GM12878 (cell line): Measurements from ENCODE around the gene SLC10A2. TPM values are rescaled to one million over a fixed set of nuclear protein-coding genes. Genes with fewer than 3 reads are reported as not detected.
A peak's percentile ranks its signal among the peaks of the same experiment; 100 is the strongest.

Experiments used
- ATAC-seq: fragments of 200-7000 bp; cut with Tn5 transposase; 3 replicates; pipeline ENCODE4 v1.9.1; 2020; ENCODE audit warnings: mild to moderate bottlenecking, moderate library complexity
- BruUV-seq: library from RNA; stranded (reverse); fragments of 400-500 nt; replicated peaks from 2 replicates; lab custom pipeline; 2021; lab: Mats Ljungman, UMichigan
- CTCF ChIA-PET: fragments of 300-600 bp; sonication (Branson Sonifier 250); formaldehyde crosslinking; extraction: SDS; loops from one replicate; lab custom pipeline; 2021; ENCODE audit warnings: inconsistent platforms; lab: Yijun Ruan, JAX
- POLR2A ChIA-PET: fragments of 350-600 bp; formaldehyde crosslinking; extraction: SDS; loops from one replicate; lab custom pipeline; 2021; ENCODE audit warnings: inconsistent platforms; lab: Charles Lee
- RAD21 ChIA-PET: fragments of 300-600 bp; sonication (Branson Sonifier 250); formaldehyde crosslinking; loops from one replicate; lab custom pipeline; 2023; ENCODE audit warnings: antibody characterized with exemption; ENCODE audit not compliant: unreplicated experiment; lab: Charles Lee
- SMC1A ChIA-PET: fragments of 300-600 bp; sonication (Branson Sonifier 250); formaldehyde crosslinking; loops from one replicate; lab custom pipeline; 2023; ENCODE audit not compliant: unreplicated experiment, uncharacterized antibody; lab: Charles Lee
- DNase-seq: peaks from one replicate; pipeline ENCODE4 v3.0.0-alpha.2; 2011; ENCODE audit warnings: low read depth, low spot score
- FAIRE-seq: peaks from 3 replicates; lab custom pipeline; 2011; peaks lifted over from hg19 to GRCh38; lab: Jason Lieb, UNC
- H2AFZ ChIP-seq: 2 replicates; pipeline ENCODE4 v1.6.0; 2011; ENCODE audit warnings: low read depth, low read length, control low read depth; ENCODE audit not compliant: control insufficient read depth
- H3K27ac ChIP-seq: 2 replicates; pipeline ENCODE4 v1.5.1; 2011; ENCODE audit warnings: control low read depth; ENCODE audit not compliant: control insufficient read depth, insufficient read depth
- H3K27me3 ChIP-seq, 2 experiments: replicated peaks in 1 of 2; 2 replicates each; pipeline versions ENCODE4 v1.6.0 to v1.6.1; 2011; ENCODE audit warnings: low read length in 1 of 2; ENCODE audit not compliant: control insufficient read depth in 2 of 2, insufficient read depth in 2 of 2
- H3K36me3 ChIP-seq, 2 experiments: 2 replicates each; pipeline ENCODE4 v1.5.1; 2011; ENCODE audit warnings: low read length in 1 of 2; ENCODE audit not compliant: control insufficient read depth in 2 of 2, insufficient read depth in 2 of 2
- H3K4me1 ChIP-seq: 2 replicates; pipeline ENCODE4 v1.6.1; 2011; ENCODE audit warnings: mild to moderate bottlenecking, low read length, moderate library complexity, mixed read lengths; ENCODE audit not compliant: control insufficient read depth, insufficient read depth
- H3K4me2 ChIP-seq: 2 replicates; pipeline ENCODE4 v1.6.0; 2011; ENCODE audit warnings: control low read depth; ENCODE audit not compliant: control insufficient read depth, insufficient read depth
- H3K4me3 ChIP-seq: fragments of 200-600 bp; sonication (generic); 2 replicates; pipeline ENCODE4 v1.5.1; 2016
- H3K79me2 ChIP-seq: 2 replicates; pipeline ENCODE4 v1.6.0; 2011; ENCODE audit warnings: low read length; ENCODE audit not compliant: control insufficient read depth, insufficient read depth
- H3K9ac ChIP-seq: 2 replicates; pipeline ENCODE4 v1.8.0; 2011; ENCODE audit warnings: low read length, control low read depth, mixed read lengths; ENCODE audit not compliant: control insufficient read depth, insufficient read depth
- H3K9me3 ChIP-seq: replicated peaks from 3 replicates; pipeline ENCODE4 v1.5.1; 2011; ENCODE audit warnings: mild to moderate bottlenecking, low read length; ENCODE audit not compliant: control insufficient read depth, insufficient read depth
- H4K20me1 ChIP-seq: 2 replicates; pipeline ENCODE4 v1.6.0; 2011; ENCODE audit not compliant: control insufficient read depth, insufficient read depth
- HCFC1 ChIP-seq: fragments of 150-350 bp; IDR thresholded peaks from 2 replicates; pipeline ENCODE4 v1.6.1; 2014; ENCODE audit warnings: low read length
- IKZF2 ChIP-seq, 2 experiments: fragments of 450-650 bp; IDR thresholded peaks; 2 replicates each; pipeline ENCODE4 v1.6.1; 2017; ENCODE audit warnings: mild to moderate bottlenecking in 2 of 2, moderate library complexity in 2 of 2
- MTA2 ChIP-seq: fragments of 450-650 bp; IDR thresholded peaks from 2 replicates; pipeline ENCODE4 v1.6.1; 2016; ENCODE audit warnings: low read depth, mild to moderate bottlenecking, moderate library complexity
- NBN ChIP-seq: fragments of 450-650 bp; IDR thresholded peaks from 2 replicates; pipeline ENCODE4 v1.6.1; 2016
- NR2C1 ChIP-seq: fragments of 450-650 bp; IDR thresholded peaks from 2 replicates; pipeline ENCODE4 v1.6.1; 2017; ENCODE audit warnings: antibody characterized with exemption, mild to moderate bottlenecking, moderate library complexity
- SPI1 ChIP-seq: IDR thresholded peaks from 2 replicates; pipeline ENCODE4 v1.6.1; 2011; ENCODE audit warnings: low read depth, mild to moderate bottlenecking, low read length, moderate library complexity, borderline replicate concordance; ENCODE audit not compliant: insufficient read depth
- SREBF1 ChIP-seq: IDR thresholded peaks from 2 replicates; pipeline ENCODE4 v1.6.1; 2012; ENCODE audit warnings: mild to moderate bottlenecking, low read length
- ZBTB4 ChIP-seq: fragments of 450-650 bp; formaldehyde crosslinking; IDR thresholded peaks from 2 replicates; pipeline ENCODE4 v1.4.0; 2022; ENCODE audit warnings: mild to moderate bottlenecking, moderate library complexity
- ZNF24 ChIP-seq: fragments of 450-650 bp; IDR thresholded peaks from 2 replicates; pipeline ENCODE4 v1.6.1; 2017; ENCODE audit warnings: antibody characterized with exemption, mild to moderate bottlenecking
- ZNF592 ChIP-seq: fragments of 450-650 bp; IDR thresholded peaks from 2 replicates; pipeline ENCODE4 v1.6.1; 2017; ENCODE audit warnings: mild to moderate bottlenecking, moderate library complexity
- WGBS: methylation state at CpG from one replicate; pipeline ENCODE4 v1.1.6; 2016; ENCODE audit warnings: low lambda C conversion rate; ENCODE audit not compliant: insufficient replicate concordance, insufficient coverage; ENCODE audit errors: missing lambda C conversion rate; 5-methylcytosine and 5-hydroxymethylcytosine counted together
- in situ Hi-C: fragments of 300-500 bp; cut with MboI; formaldehyde crosslinking; loops from 9 replicates; pipeline ENCODE4 v1.14.3; 2018; ENCODE audit warnings: mixed read lengths
- intact Hi-C: fragments of 100-400 bp; cut with micrococcal nuclease; formaldehyde crosslinking; loops from one replicate; pipeline ENCODE4 v1.14.2; 2022; ENCODE audit not compliant: unreplicated experiment
- polyA plus RNA-seq, 11 experiments: library from polyadenylated mRNA; depleted of rRNA in 4 of 11; unstranded in 6 of 11; stranded (reverse) in 5 of 11; fragments of >200 nt; fragmentation: Nextera tagmentation in 4 of 11; fragmentation: Illumina TruSeq in 1 of 11; extraction: Ambion mirVana in 4 of 11; extraction: Trizol in 1 of 11; gene quantifications; 1 replicate in 1 of 11; 2 replicates in 10 of 11; pipeline versions ENCODE4 v1.2.1 to v1.2.3, GENCODE V29; 2011 to 2016; ENCODE audit warnings: inconsistent platforms in 2 of 11, missing spikeins in 2 of 11, low read depth in 1 of 11
- total RNA-seq, 4 experiments: library from RNA; depleted of rRNA in 3 of 4; stranded (reverse); fragments of >200 nt in 3 of 4; fragmentation: Illumina TruSeq in 1 of 4; extraction: Trizol in 1 of 4; gene quantifications; 2 replicates each; pipeline versions ENCODE4 v1.2.1 to v1.2.3, GENCODE V29; 2013 to 2021
- TF ChIP-seq, protein P1 (sequence below), 3 experiments: IDR thresholded peaks in 2 of 3; conservative IDR thresholded peaks in 1 of 3; 2 replicates each; pipeline ENCODE4 v1.5.1; 2011; ENCODE audit warnings: low read depth in 3 of 3, low read length in 3 of 3, mild to moderate bottlenecking in 3 of 3, control low read depth in 2 of 3, moderate library complexity in 2 of 3, inconsistent platforms in 1 of 3, mixed read lengths in 1 of 3; ENCODE audit not compliant: control insufficient read depth in 2 of 3, insufficient read depth in 1 of 3; ENCODE audit errors: extremely low read depth in 1 of 3

The SLC10A2 gene
- total and polyA plus RNA-seq, 10 of the 15 experiments (the other 5 are each of a cell fraction or from before 2014, with no cell fraction given), result 0.01 to 0.04 (median 0.02) TPM; not detected in 7

GRCh38 chr13:103031332-103031873 lies 34.8 kb downstream of the SLC10A2 start (continued):
- TF ChIP-seq, protein P1, sequence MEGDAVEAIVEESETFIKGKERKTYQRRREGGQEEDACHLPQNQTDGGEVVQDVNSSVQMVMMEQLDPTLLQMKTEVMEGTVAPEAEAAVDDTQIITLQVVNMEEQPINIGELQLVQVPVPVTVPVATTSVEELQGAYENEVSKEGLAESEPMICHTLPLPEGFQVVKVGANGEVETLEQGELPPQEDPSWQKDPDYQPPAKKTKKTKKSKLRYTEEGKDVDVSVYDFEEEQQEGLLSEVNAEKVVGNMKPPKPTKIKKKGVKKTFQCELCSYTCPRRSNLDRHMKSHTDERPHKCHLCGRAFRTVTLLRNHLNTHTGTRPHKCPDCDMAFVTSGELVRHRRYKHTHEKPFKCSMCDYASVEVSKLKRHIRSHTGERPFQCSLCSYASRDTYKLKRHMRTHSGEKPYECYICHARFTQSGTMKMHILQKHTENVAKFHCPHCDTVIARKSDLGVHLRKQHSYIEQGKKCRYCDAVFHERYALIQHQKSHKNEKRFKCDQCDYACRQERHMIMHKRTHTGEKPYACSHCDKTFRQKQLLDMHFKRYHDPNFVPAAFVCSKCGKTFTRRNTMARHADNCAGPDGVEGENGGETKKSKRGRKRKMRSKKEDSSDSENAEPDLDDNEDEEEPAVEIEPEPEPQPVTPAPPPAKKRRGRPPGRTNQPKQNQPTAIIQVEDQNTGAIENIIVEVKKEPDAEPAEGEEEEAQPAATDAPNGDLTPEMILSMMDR (IDR thresholded peaks at IDR 0.05 in 2 of 3, conservative IDR thresholded peaks at IDR 0.05 in 1 of 3; ENCODE audit: control insufficient read depth in 2 of 3, extremely low read depth in 1 of 3, insufficient read depth in 1 of 3, low read depth in 3 of 3, low read length in 3 of 3), result no peak
- TF ChIP-seq NR2C1 (peak; percentile 57), HCFC1 (no peak), SREBF1 (peak; percentile 52; the same call in 1 of the 2 replicates)

- in situ Hi-C loops (loop anchor here (5.0 kb wide), 1 partner anchor 102 kb away; no protein-coding TSS in a partner anchor), intact Hi-C loops (loop anchor here (1.0 to 5.0 kb wide), 5 partner anchors 23 to 149 kb away; no protein-coding TSS in a partner anchor)
- POLR2A ChIA-PET, result interaction anchor here (0.6 to 1.1 kb wide), 5 partner anchors 10 to 122 kb away, joined by 3 to 6 read pairs (median 4); no protein-coding TSS in a partner anchor
- no peaks in the 10 kb centered on the region for H4K20me1 ChIP-seq
- H2AFZ ChIP-seq, result no peak overlapping the region; the same call in 1 of the 2 replicates
- H3K4me3 ChIP-seq, result no peak overlapping the region
- FAIRE-seq, result no peak
- WGBS, result 21% methylated on average over 2 of the region's 2 CpGs
- SMC1A ChIA-PET, result interaction anchor here (0.8 to 3.2 kb wide), 8 partner anchors 8 to 104 kb away, joined by 3 to 31 read pairs (median 4); no protein-coding TSS in a partner anchor
- BruUV-seq, result TSS peak; percentile 78
- CTCF ChIA-PET, result interaction anchor here (0.6 kb wide), 1 partner anchor 22 kb away, joined by 3 read pairs; no protein-coding TSS in a partner anchor
- RAD21 ChIA-PET, result interaction anchor here (0.7 to 2.9 kb wide), 8 partner anchors 22 to 157 kb away, joined by 3 to 21 read pairs (median 4); no protein-coding TSS in a partner anchor
- no peak overlapping the region for H3K9ac ChIP-seq
- peak overlapping the region; percentile 67 for H3K4me2 ChIP-seq
- no peaks in the 10 kb centered on the region for H3K79me2 ChIP-seq
- H3K4me1 ChIP-seq, result peaks cover 38% of the 10 kb centered on the region
- DNase-seq, result no peak
- peaks cover 11% of the 10 kb centered on the region; the same call in 2 of the 3 replicates for H3K9me3 ChIP-seq
- peak overlapping the region; percentile 79 for H3K27ac ChIP-seq
- H3K36me3 ChIP-seq, result no peaks in the 10 kb centered on the region
- peak; percentile 52 for ATAC-seq
- H3K27me3 ChIP-seq, result no peaks in the 10 kb centered on the region
- peak; percentile 66 for TF ChIP-seq ZNF592
- peak; percentile 66 for TF ChIP-seq SPI1
- peak in 1 of 2 experiments; percentile 5; a peak in 1 of 4 replicates for TF ChIP-seq IKZF2 (IDR thresholded peaks at IDR 0.05)
- TF ChIP-seq ZBTB4, result no peak
- TF ChIP-seq NBN, result no peak
- peak; percentile 88 for TF ChIP-seq ZNF24
- peak; percentile 83; the same call in 1 of the 2 replicates for TF ChIP-seq MTA2
Observed at GRCh38 chr13:103030776-103031175, 35.4 kb downstream of the SLC10A2 start.
